GM23248 (cell line): Measurements from ENCODE around the gene TTN.

Experiments used
- EZH2 ChIP-seq: fragments of 200-600 bp; sonication (generic); IDR thresholded peaks from 2 replicates; pipeline ENCODE4 v1.6.1; 2018; ENCODE audit warnings: antibody characterized with exemption, mild to moderate bottlenecking; ENCODE audit not compliant: insufficient read depth, poor library complexity, severe bottlenecking
- EZH2phosphoT487 ChIP-seq: fragments of 200-600 bp; sonication (generic); IDR thresholded peaks from 2 replicates; pipeline ENCODE4 v1.6.1; 2018; ENCODE audit warnings: antibody characterized with exemption, moderate library complexity, mild to moderate bottlenecking, low read depth; ENCODE audit not compliant: insufficient read depth

DNA sequence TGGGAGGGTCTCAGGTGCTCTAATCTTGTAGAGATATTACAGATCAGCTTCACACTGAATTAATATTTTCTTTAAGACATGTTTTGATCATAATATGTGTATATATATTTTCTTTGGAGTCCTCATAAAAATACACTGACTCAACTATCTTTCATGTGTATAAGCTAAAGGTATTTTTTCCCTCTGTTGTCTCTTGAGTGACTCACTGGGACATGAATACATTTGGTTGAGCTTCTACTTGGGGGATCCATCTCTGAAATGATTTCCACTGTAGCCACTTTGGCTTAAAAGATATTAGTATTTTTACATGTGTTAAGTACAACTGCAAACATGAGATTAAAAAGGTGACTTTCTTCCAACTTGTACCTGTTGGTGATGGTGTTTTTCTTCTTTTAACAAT, 140.8 kb downstream of the TTN start:
- TF ChIP-seq EZH2, result no peak
- TF ChIP-seq EZH2phosphoT487, result no peak
